Transverse colon (tissue), 4 donors: ENCODE measurements around the gene PEX3.

Source experiments
- EP300 ChIP-seq: sonication (generic); formaldehyde crosslinking; IDR thresholded peaks from one replicate; pipeline ENCODE4 v1.6.1; 2017; ENCODE audit warnings: antibody characterized with exemption, low read depth
- POLR2A ChIP-seq: fragments of 450-650 bp; IDR thresholded peaks from one replicate; pipeline ENCODE4 v1.6.1; 2016; ENCODE audit warnings: antibody characterized with exemption, mild to moderate bottlenecking, moderate library complexity
- POLR2AphosphoS5 ChIP-seq, 3 donors: sonication (generic); formaldehyde crosslinking; IDR thresholded peaks; one replicate each; pipeline ENCODE4 v1.6.1; 2016; ENCODE audit warnings: antibody characterized with exemption in 3 of 3
- TF ChIP-seq, protein P1 (sequence below), 5 experiments: fragments of 200-600 bp in 3 of 5; fragments of 450-650 bp in 2 of 5; sonication (generic) in 3 of 5; IDR thresholded peaks; 1 replicate in 2 of 5; 2 replicates in 3 of 5; pipeline ENCODE4 v1.5.1; 2016 to 2017; ENCODE audit warnings: antibody characterized with exemption in 5 of 5, inconsistent platforms in 3 of 5, mild to moderate bottlenecking in 2 of 5, moderate library complexity in 1 of 5

DNA sequence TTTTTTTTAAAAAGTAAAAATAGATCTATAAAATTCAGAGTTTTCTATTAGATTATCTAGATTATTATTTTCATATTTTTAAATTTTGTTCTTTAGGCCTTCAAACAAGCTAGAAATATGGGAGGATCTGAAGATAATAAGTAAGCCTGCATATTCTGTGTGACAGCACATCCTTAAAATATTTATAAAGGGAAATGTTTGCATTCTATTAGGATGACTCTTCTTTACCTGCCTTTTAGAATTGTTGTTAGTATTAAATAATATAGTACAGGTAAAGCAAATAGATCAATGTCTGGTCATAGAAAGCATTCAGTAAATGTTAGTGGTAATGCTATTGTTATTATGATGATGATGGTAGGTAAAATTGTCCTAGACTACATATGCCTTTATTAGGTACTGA, 17.4 kb downstream of the PEX3 start:
- TF ChIP-seq POLR2A (no peak), POLR2AphosphoS5 (IDR thresholded peaks at IDR 0.05) (no peak), EP300 (no peak)
- TF ChIP-seq, protein P1, sequence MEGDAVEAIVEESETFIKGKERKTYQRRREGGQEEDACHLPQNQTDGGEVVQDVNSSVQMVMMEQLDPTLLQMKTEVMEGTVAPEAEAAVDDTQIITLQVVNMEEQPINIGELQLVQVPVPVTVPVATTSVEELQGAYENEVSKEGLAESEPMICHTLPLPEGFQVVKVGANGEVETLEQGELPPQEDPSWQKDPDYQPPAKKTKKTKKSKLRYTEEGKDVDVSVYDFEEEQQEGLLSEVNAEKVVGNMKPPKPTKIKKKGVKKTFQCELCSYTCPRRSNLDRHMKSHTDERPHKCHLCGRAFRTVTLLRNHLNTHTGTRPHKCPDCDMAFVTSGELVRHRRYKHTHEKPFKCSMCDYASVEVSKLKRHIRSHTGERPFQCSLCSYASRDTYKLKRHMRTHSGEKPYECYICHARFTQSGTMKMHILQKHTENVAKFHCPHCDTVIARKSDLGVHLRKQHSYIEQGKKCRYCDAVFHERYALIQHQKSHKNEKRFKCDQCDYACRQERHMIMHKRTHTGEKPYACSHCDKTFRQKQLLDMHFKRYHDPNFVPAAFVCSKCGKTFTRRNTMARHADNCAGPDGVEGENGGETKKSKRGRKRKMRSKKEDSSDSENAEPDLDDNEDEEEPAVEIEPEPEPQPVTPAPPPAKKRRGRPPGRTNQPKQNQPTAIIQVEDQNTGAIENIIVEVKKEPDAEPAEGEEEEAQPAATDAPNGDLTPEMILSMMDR (IDR thresholded peaks at IDR 0.05) = no peak
